PFSK-1 (cell line): ENCODE measurements around the gene PAIP2B.

Source experiments
- FOXP2 ChIP-seq: optimal IDR thresholded peaks from 2 replicates; pipeline ENCODE3; 2011; ENCODE audit warnings: borderline replicate concordance, control low read depth, inconsistent platforms; ENCODE audit not compliant: insufficient read depth; ENCODE audit errors: extremely low read length, extremely low read depth
- POLR2AphosphoS5 ChIP-seq: IDR thresholded peaks from 2 replicates; pipeline ENCODE4 v1.6.1; 2012; ENCODE audit warnings: low read depth, mild to moderate bottlenecking, control low read depth, low read length, moderate library complexity
- REST ChIP-seq, 2 experiments: IDR thresholded peaks; 2 replicates each; pipeline versions ENCODE4 v1.6.1 to v1.8.0; 2011 to 2012; ENCODE audit warnings: low read depth in 2 of 2, low read length in 2 of 2, control low read depth in 1 of 2, inconsistent platforms in 1 of 2, mild to moderate bottlenecking in 1 of 2, moderate library complexity in 1 of 2; ENCODE audit not compliant: insufficient read depth in 1 of 2
- SIN3A ChIP-seq: IDR thresholded peaks from 2 replicates; pipeline ENCODE4 v1.6.1; 2012; ENCODE audit warnings: mild to moderate bottlenecking, low read length, moderate library complexity, borderline replicate concordance; ENCODE audit not compliant: insufficient read depth
- TAF1 ChIP-seq: IDR thresholded peaks from 2 replicates; pipeline ENCODE4 v1.6.1; 2012; ENCODE audit warnings: low read length, control low read depth, borderline replicate concordance; ENCODE audit not compliant: insufficient read depth

- no peak for TF ChIP-seq POLR2AphosphoS5
- TF ChIP-seq TAF1 = no peak
- TF ChIP-seq REST (IDR thresholded peaks at IDR 0.05; ENCODE audit: insufficient read depth in 1 of 2, low read depth in 2 of 2, low read length in 2 of 2) = no peak
- no peak for TF ChIP-seq SIN3A
- no peak for TF ChIP-seq FOXP2
Observed at GRCh38 chr2:71235930-71236587, 9.2 kb upstream of the PAIP2B start.
